AG08396 (cell line): ENCODE measurements around the gene ZCWPW2.

ENCODE experiments used
- DNase-seq: peaks from one replicate; pipeline ENCODE4 v3.0.0; 2012; ENCODE audit warnings: low spot score, mixed read lengths

Gene ZCWPW2

GRCh38 chr3:28386049-28386448, 37.5 kb downstream of the ZCWPW2 start:
- no peak for DNase-seq

- DNase-seq: no peak
Measured at GRCh38 chr3:28388978-28389377, 40.5 kb downstream of the ZCWPW2 start.

GRCh38 chr3:28399206-28399605, 50.7 kb downstream of the ZCWPW2 start:
- DNase-seq: no peak

- no peak for DNase-seq
Measured at GRCh38 chr3:28406241-28406640, 57.7 kb downstream of the ZCWPW2 start.

GRCh38 chr3:28449398-28449797, 100.9 kb downstream of the ZCWPW2 start:
- no peak for DNase-seq

- DNase-seq: no peak
Measured at GRCh38 chr3:28462866-28463265, 114.3 kb downstream of the ZCWPW2 start.

GRCh38 chr3:28467414-28467813, 118.9 kb downstream of the ZCWPW2 start:
- DNase-seq: no peak

- DNase-seq: peak; percentile 22
Measured at GRCh38 chr3:28476194-28476593, 127.7 kb downstream of the ZCWPW2 start.

- DNase-seq: no peak
Measured at GRCh38 chr3:28476764-28477163, 128.2 kb downstream of the ZCWPW2 start.

- DNase-seq: no peak
Measured at GRCh38 chr3:28485164-28485563, 136.6 kb downstream of the ZCWPW2 start.

GRCh38 chr3:28495301-28495700, 146.8 kb downstream of the ZCWPW2 start:
- no peak for DNase-seq

GRCh38 chr3:28502397-28502937, 153.9 kb downstream of the ZCWPW2 start:
- DNase-seq: no peak

GRCh38 chr3:28504976-28505375, 156.5 kb downstream of the ZCWPW2 start:
- no peak for DNase-seq

GRCh38 chr3:28521663-28522062, 173.1 kb downstream of the ZCWPW2 start:
- no peak for DNase-seq

- no peak for DNase-seq
Measured at GRCh38 chr3:28542351-28542750, 193.8 kb downstream of the ZCWPW2 start.

- DNase-seq: no peak
Measured at GRCh38 chr3:28544236-28544635, 195.7 kb downstream of the ZCWPW2 start.

- DNase-seq: no peak
Measured at GRCh38 chr3:28544831-28545230, 196.3 kb downstream of the ZCWPW2 start.

GRCh38 chr3:28547677-28548076, 199.2 kb downstream of the ZCWPW2 start:
- DNase-seq: no peak

- DNase-seq: no peak
Measured at GRCh38 chr3:28553175-28553574, 204.7 kb downstream of the ZCWPW2 start.

- DNase-seq: no peak
Measured at GRCh38 chr3:28556195-28556594, 207.7 kb downstream of the ZCWPW2 start.

GRCh38 chr3:28564211-28564610, 215.7 kb downstream of the ZCWPW2 start:
- no peak for DNase-seq

- DNase-seq: no peak
Measured at GRCh38 chr3:28569357-28569756, 220.8 kb downstream of the ZCWPW2 start.

GRCh38 chr3:28574036-28574435, 225.5 kb downstream of the ZCWPW2 start:
- no peak for DNase-seq

GRCh38 chr3:28575100-28575745, 226.7 kb downstream of the ZCWPW2 start:
- DNase-seq: no peak
